ENCODE results near the gene TBC1D16.

The TBC1D16 gene

GRCh38 chr17:79939755-79940458 is 95.8 kb downstream of the TBC1D16 start:
- no peak for TF ChIP-seq CTCF (conservative IDR thresholded peaks at IDR 0.05; ENCODE audit: low read depth, low read length)
- H3K4me3 ChIP-seq (ENCODE audit: low read length): no peak overlapping the region
- DNase-seq (ENCODE audit: low read depth): no peak

- DNase-seq (ENCODE audit: low read depth): no peak
- TF ChIP-seq CTCF (conservative IDR thresholded peaks at IDR 0.05; ENCODE audit: low read depth, low read length): no peak
- no peak overlapping the region for H3K4me3 ChIP-seq (ENCODE audit: low read length)
Measured at GRCh38 chr17:79939094-79939435, 96.6 kb downstream of the TBC1D16 start.

- DNase-seq (ENCODE audit: low read depth): no peak
- H3K4me3 ChIP-seq (ENCODE audit: low read length): no peak overlapping the region
- no peak for TF ChIP-seq CTCF (conservative IDR thresholded peaks at IDR 0.05; ENCODE audit: low read depth, low read length)
Measured at GRCh38 chr17:79938336-79939093, 97.2 kb downstream of the TBC1D16 start.

GRCh38 chr17:79937391-79938335 is 98.0 kb downstream of the TBC1D16 start:
- no peak for DNase-seq (ENCODE audit: low read depth)
- no peak overlapping the region for H3K4me3 ChIP-seq (ENCODE audit: low read length)
- TF ChIP-seq CTCF (conservative IDR thresholded peaks at IDR 0.05; ENCODE audit: low read depth, low read length): no peak

GRCh38 chr17:79936641-79937381 is 98.9 kb downstream of the TBC1D16 start:
- no peak for DNase-seq (ENCODE audit: low read depth)
- no peak for TF ChIP-seq CTCF (conservative IDR thresholded peaks at IDR 0.05; ENCODE audit: low read depth, low read length)
- H3K4me3 ChIP-seq (ENCODE audit: low read length): no peak overlapping the region

GRCh38 chr17:79936050-79936449 is 99.6 kb downstream of the TBC1D16 start:
- DNase-seq (ENCODE audit: low read depth): no peak
- no peak overlapping the region for H3K4me3 ChIP-seq (ENCODE audit: low read length)
- TF ChIP-seq CTCF (conservative IDR thresholded peaks at IDR 0.05; ENCODE audit: low read depth, low read length): no peak

Measured in retinal pigment epithelial cell (primary cell).